Measurements from ENCODE around the gene TMPO. TPM values are rescaled to one million over a fixed set of nuclear protein-coding genes. Genes with fewer than 3 reads are reported as not detected.

Gene TMPO
- total RNA-seq, 6 donors from 2014 or later, result 40.0 to 124 (median 67.4) TPM

GRCh38 chr12:98470469-98471082 lies 44.8 kb upstream of the TMPO start:
- DNase-seq (no peak), ATAC-seq (ENCODE audit: low FRiP score in 2 of 2) (no peak)
- 79 to 94% methylated on average over 6 of the region's 6 CpGs for WGBS, 2 donors

GRCh38 chr12:98471085-98471484 lies 44.3 kb upstream of the TMPO start:
- H3K27me3 ChIP-seq, result no peaks in the 10 kb centered on the region
- H3K36me3 ChIP-seq, result no peaks in the 10 kb centered on the region
- no peak overlapping the region for H3K27ac ChIP-seq
- no peak for TF ChIP-seq CTCF (IDR thresholded peaks at IDR 0.05)
- no peak for TF ChIP-seq POLR2A (IDR thresholded peaks at IDR 0.05)
- TF ChIP-seq POLR2AphosphoS5 (IDR thresholded peaks at IDR 0.05), result no peak
- no peak for TF ChIP-seq EP300 (IDR thresholded peaks at IDR 0.05)
- H3K4me3 ChIP-seq, result no peak overlapping the region
- H3K9me3 ChIP-seq, result no peaks in the 10 kb centered on the region
- ATAC-seq (ENCODE audit: low FRiP score in 2 of 2), result no peak
- WGBS, 2 donors, result 66 to 80% methylated on average over 3 of the region's 3 CpGs
- H3K4me1 ChIP-seq, result peaks cover 0 to 7% (median 2%) of the 10 kb centered on the region in 4 donors
- DNase-seq, result no peak

More at GRCh38 chr12:98470469-98471082, 44.8 kb upstream of the TMPO start:
- Histone ChIP-seq H3K4me3 (no peak overlapping the region), H3K4me1 (peaks cover 0 to 10% (median 7%) of the 10 kb centered on the region in 4 donors), H3K36me3 (no peaks in the 10 kb centered on the region), H3K27me3 (no peaks in the 10 kb centered on the region), H3K27ac (no peak overlapping the region), H3K9me3 (no peaks in the 10 kb centered on the region)
- TF ChIP-seq POLR2AphosphoS5 (IDR thresholded peaks at IDR 0.05) (no peak), CTCF (IDR thresholded peaks at IDR 0.05) (no peak), POLR2A (IDR thresholded peaks at IDR 0.05) (no peak), EP300 (IDR thresholded peaks at IDR 0.05) (no peak)

- no peaks in the 10 kb centered on the region for H3K4me1 ChIP-seq
- no peak for TF ChIP-seq CTCF (IDR thresholded peaks at IDR 0.05)
- TF ChIP-seq EP300 (IDR thresholded peaks at IDR 0.05), result no peak
- no peak for TF ChIP-seq POLR2AphosphoS5 (IDR thresholded peaks at IDR 0.05)
- no peak for TF ChIP-seq POLR2A (IDR thresholded peaks at IDR 0.05)
- H3K9me3 ChIP-seq, result no peaks in the 10 kb centered on the region
- H3K36me3 ChIP-seq, result no peaks in the 10 kb centered on the region
- no peak overlapping the region for H3K27ac ChIP-seq
- ATAC-seq (ENCODE audit: low FRiP score in 2 of 2) (no peak), DNase-seq (no peak)
- H3K27me3 ChIP-seq, result no peaks in the 10 kb centered on the region
- H3K4me3 ChIP-seq, result no peak overlapping the region
Observed at GRCh38 chr12:98475565-98475908, 39.9 kb upstream of the TMPO start.

DNA sequence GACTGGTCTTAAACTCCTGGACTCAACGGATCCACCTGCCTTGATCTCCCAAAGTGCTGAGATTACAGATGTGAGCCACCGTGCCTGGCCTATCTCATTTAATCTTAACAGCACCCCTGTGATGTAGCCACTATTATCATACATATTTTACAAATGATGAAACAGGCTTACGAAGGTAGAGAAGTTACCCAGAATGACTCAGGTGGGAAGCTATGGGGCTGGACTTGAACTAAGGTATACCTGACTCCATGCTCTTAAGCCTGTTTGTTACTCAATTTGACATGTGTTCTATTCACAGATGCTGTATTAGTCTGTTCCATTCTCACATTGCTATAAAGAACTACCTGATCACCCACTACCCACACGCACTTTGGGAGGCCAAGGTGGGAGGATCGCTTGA lies 36.8 kb upstream of the TMPO start:
- H3K9me3 ChIP-seq, result no peaks in the 10 kb centered on the region
- WGBS, 2 donors, result 95 to 96% methylated on average over 5 of the region's 5 CpGs
- DNase-seq, result no peak
- no peaks in the 10 kb centered on the region for H3K36me3 ChIP-seq
- ATAC-seq (ENCODE audit: low FRiP score in 2 of 2), result no peak
- H3K4me1 ChIP-seq, result no peaks in the 10 kb centered on the region
- no peak overlapping the region for H3K4me3 ChIP-seq
- no peak for TF ChIP-seq CTCF (IDR thresholded peaks at IDR 0.05)
- TF ChIP-seq EP300 (IDR thresholded peaks at IDR 0.05), result no peak
- no peak for TF ChIP-seq POLR2AphosphoS5 (IDR thresholded peaks at IDR 0.05)
- H3K27ac ChIP-seq, result no peak overlapping the region
- no peaks in the 10 kb centered on the region for H3K27me3 ChIP-seq
